GM12892 (cell line): ENCODE results near the gene SEPTIN6.

Experiments used
- POLR2A ChIP-seq: IDR thresholded peaks from 2 replicates; pipeline ENCODE4 v1.6.1; 2011; ENCODE audit warnings: low read depth, low read length, control low read depth
- POLR2AphosphoS5 ChIP-seq: IDR thresholded peaks from 2 replicates; pipeline ENCODE4 v1.6.1; 2011; ENCODE audit warnings: low read depth, low read length, control low read depth
- TAF1 ChIP-seq: IDR thresholded peaks from 2 replicates; pipeline ENCODE4 v1.6.1; 2011; ENCODE audit warnings: low read depth, mild to moderate bottlenecking, control low read depth, low read length, borderline replicate concordance

DNA sequence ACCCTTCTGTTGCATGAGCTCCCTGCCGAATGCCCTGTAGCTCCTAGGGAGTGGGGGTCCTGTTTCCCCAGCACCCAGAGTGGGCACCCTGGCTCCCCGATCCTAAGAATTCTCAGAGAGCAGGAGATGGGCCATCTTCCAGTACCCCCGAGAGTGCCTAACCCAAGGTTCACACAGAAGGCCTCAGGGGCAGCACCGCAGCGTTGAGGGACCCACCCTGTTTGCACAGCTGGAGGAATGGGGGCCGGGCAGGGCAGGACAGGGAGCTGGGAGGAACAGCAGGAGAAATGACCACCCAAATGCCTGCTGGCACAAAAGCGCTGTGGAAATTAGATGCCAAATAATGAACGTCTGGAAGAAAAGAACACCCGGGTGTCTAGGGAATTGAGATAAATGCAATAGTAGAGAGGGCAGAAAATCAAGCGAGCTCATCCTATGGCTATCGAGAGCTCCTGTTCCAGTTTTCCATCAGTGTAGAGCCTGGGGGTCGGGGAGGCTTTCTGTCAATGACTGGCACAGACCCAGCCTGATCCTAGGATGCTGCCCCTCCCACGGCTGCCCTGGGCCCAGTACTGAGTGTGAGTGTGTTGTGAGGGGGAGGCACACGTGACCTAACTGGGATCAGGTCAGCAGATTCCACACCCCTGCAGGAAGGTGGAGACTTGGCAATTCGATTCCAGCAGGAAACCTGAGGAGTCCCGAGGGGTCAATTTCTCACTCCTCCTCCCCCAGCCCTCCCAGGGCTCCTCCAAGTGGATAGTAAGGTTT lies 25.7 kb downstream of the SEPTIN6 start:
- TF ChIP-seq POLR2AphosphoS5 (no peak), POLR2A (no peak), TAF1 (no peak)
